Esophagus squamous epithelium (tissue), 4 donors: Measurements from ENCODE around the gene MOB3B.

Source experiments
- POLR2A ChIP-seq, 4 donors: fragments of 450-650 bp; IDR thresholded peaks; one replicate each; pipeline ENCODE4 v1.6.1; 2017; ENCODE audit warnings: antibody characterized with exemption in 4 of 4, mild to moderate bottlenecking in 4 of 4, moderate library complexity in 3 of 4
- TF ChIP-seq, protein P1 (sequence below), 6 experiments: fragments of 450-650 bp in 4 of 6; fragments of 200-600 bp in 2 of 6; sonication (generic) in 2 of 6; IDR thresholded peaks; one replicate each; pipeline ENCODE4 v1.5.1; 2016 to 2019; ENCODE audit warnings: antibody characterized with exemption in 6 of 6, mild to moderate bottlenecking in 4 of 6, moderate library complexity in 4 of 6

DNA sequence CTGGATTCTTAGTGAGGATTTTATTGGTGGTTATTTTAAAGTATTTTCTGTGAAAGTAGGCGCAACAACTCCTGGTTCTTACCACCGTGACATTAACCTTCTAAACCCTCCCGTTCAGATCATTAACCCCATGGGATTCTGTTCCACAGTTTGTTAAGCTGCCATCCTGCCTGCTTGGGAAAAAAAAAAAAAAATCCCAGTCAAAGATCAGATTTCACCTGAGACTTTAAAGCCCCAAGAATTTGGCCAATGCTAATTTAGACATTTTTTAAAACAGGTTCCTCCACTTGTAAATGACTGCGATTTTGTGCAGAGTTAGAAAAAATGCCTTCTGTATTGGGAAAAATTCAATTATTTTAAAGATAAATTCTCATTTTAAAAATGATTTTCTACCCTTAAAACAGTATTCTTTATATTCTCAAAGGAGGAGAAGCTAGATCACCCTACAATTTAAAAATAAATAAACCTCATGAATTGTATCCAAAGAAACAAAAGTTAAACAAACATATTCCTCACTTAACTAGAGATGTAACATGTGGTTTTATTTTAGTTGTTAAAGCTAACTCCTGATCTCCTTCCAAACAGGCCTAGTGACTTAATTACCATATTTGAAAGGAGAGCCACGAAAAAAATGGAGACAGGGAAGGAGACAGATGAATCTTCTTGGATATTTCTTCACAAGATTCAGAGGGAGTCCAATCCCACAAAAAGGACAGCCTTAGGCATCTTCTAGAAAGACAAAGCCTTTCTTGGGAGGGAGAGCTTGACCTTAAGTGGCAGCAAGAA lies 98.7 kb downstream of the MOB3B start:
- TF ChIP-seq, protein P1, sequence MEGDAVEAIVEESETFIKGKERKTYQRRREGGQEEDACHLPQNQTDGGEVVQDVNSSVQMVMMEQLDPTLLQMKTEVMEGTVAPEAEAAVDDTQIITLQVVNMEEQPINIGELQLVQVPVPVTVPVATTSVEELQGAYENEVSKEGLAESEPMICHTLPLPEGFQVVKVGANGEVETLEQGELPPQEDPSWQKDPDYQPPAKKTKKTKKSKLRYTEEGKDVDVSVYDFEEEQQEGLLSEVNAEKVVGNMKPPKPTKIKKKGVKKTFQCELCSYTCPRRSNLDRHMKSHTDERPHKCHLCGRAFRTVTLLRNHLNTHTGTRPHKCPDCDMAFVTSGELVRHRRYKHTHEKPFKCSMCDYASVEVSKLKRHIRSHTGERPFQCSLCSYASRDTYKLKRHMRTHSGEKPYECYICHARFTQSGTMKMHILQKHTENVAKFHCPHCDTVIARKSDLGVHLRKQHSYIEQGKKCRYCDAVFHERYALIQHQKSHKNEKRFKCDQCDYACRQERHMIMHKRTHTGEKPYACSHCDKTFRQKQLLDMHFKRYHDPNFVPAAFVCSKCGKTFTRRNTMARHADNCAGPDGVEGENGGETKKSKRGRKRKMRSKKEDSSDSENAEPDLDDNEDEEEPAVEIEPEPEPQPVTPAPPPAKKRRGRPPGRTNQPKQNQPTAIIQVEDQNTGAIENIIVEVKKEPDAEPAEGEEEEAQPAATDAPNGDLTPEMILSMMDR (IDR thresholded peaks at IDR 0.05) = no peak
- TF ChIP-seq POLR2A (IDR thresholded peaks at IDR 0.05) = no peak
